Endodermal cell (in vitro differentiated cells): ENCODE measurements around the gene TTLL11. TPM values are rescaled to one million over a fixed set of nuclear protein-coding genes. Genes with fewer than 3 reads are reported as not detected.
"Not testable (repeated sequence)": the region's sequence is repeated elsewhere in the genome, so short reads cannot be mapped to it uniquely, and the experiment has no call there.

Source experiments
- DNase-seq: peaks from one replicate; pipeline ENCODE4 v3.0.0-alpha.2; 2017
- H3K27ac ChIP-seq: 2 replicates; pipeline ENCODE4 v1.5.1; 2013; ENCODE audit warnings: mild to moderate bottlenecking, low read depth, low read length, moderate library complexity
- H3K27me3 ChIP-seq: 2 replicates; pipeline ENCODE4 v1.6.1; 2013; ENCODE audit warnings: mild to moderate bottlenecking, low read length, moderate library complexity; ENCODE audit not compliant: insufficient read depth, control insufficient read depth, poor library complexity, severe bottlenecking
- H3K36me3 ChIP-seq: 2 replicates; pipeline ENCODE4 v1.7.0; 2013; ENCODE audit warnings: mild to moderate bottlenecking, low read length, moderate library complexity; ENCODE audit not compliant: control insufficient read depth, insufficient read depth
- H3K4me1 ChIP-seq: one replicate; pipeline ENCODE4 v1.7.0; 2013; ENCODE audit warnings: low read length; ENCODE audit not compliant: control insufficient read depth, insufficient read depth
- H3K4me3 ChIP-seq: 2 replicates; pipeline ENCODE4 v1.5.1; 2013; ENCODE audit warnings: mild to moderate bottlenecking, low read length, moderate library complexity
- H3K9ac ChIP-seq: 2 replicates; pipeline ENCODE4 v1.6.1; 2013; ENCODE audit warnings: mild to moderate bottlenecking, low read length, moderate library complexity; ENCODE audit not compliant: poor library complexity, severe bottlenecking; ENCODE audit errors: extremely low read depth
- H3K9me3 ChIP-seq: 2 replicates; pipeline ENCODE4 v1.6.1; 2013; ENCODE audit warnings: mild to moderate bottlenecking, low read length, moderate library complexity; ENCODE audit not compliant: control insufficient read depth
- H3K27ac Mint-ChIP-seq: 2 replicates; pipeline ENCODE4 v1.8.0; 2020; ENCODE audit warnings: mixed read lengths
- H3K27me3 Mint-ChIP-seq: 2 replicates; pipeline ENCODE4 v1.8.0; 2021; ENCODE audit warnings: mild to moderate bottlenecking, mixed read lengths; ENCODE audit not compliant: insufficient read depth
- H3K36me3 Mint-ChIP-seq: 2 replicates; pipeline ENCODE4 v1.8.0; 2020; ENCODE audit warnings: low read depth, mixed read lengths
- H3K4me1 Mint-ChIP-seq: 2 replicates; pipeline ENCODE4 v1.8.0; 2020; ENCODE audit warnings: mixed read lengths
- H3K4me3 Mint-ChIP-seq: 2 replicates; pipeline ENCODE4 v1.8.0; 2020; ENCODE audit warnings: mild to moderate bottlenecking, moderate library complexity, mixed read lengths
- H3K9me3 Mint-ChIP-seq: 2 replicates; pipeline ENCODE4 v1.8.0; 2020; ENCODE audit warnings: mild to moderate bottlenecking, mixed read lengths
- WGBS, 2 experiments: methylation state at CpG; one replicate each; pipeline versions ENCODE4 v1.1.5 to v1.1.7; 2013; ENCODE audit warnings: missing lambda C conversion rate in 2 of 2, mixed read lengths in 1 of 2; ENCODE audit not compliant: insufficient coverage in 1 of 2, insufficient read length in 1 of 2; 5-methylcytosine and 5-hydroxymethylcytosine counted together
- total RNA-seq, 2 donors: library from RNA; stranded (reverse); fragmentation: NEBNext Ultra II Directional in 1 of 2; extraction: Animal tissue kit (Norgen Biotek cat#: 25700) in 1 of 2; gene quantifications; 2 replicates in 1 of 2; 3 replicates in 1 of 2; pipeline ENCODE4 v1.2.1, GENCODE V29; 2021
- TF ChIP-seq, protein P1 (sequence below): fragments of 200-600 bp; sonication (generic); conservative IDR thresholded peaks from 2 replicates; pipeline ENCODE4 v1.5.0; 2021; ENCODE audit warnings: antibody characterized with exemption, mild to moderate bottlenecking

The TTLL11 gene
- total RNA-seq, 2 donors from 2014 or later: 0.68 TPM; not detected in 1

GRCh38 chr9:121800376-121800775, 292.7 kb downstream of the TTLL11 start:
- Mint-ChIP-seq H3K4me3 (no peak overlapping the region), H3K27ac (no peak overlapping the region), H3K4me1 (no peaks in the 10 kb centered on the region), H3K36me3 (no peaks in the 10 kb centered on the region), H3K9me3 (peaks cover 13% of the 10 kb centered on the region), H3K27me3 (no peaks in the 10 kb centered on the region)
- no peaks in the 10 kb centered on the region for H3K36me3 ChIP-seq
- H3K4me3 ChIP-seq: no peak overlapping the region
- peaks cover 5% of the 10 kb centered on the region for H3K9me3 ChIP-seq
- H3K9ac ChIP-seq: no peak overlapping the region
- peaks cover 8% of the 10 kb centered on the region for H3K27me3 ChIP-seq
- no peak overlapping the region for H3K27ac ChIP-seq
- DNase-seq: peak; percentile 30
- TF ChIP-seq, protein P1, sequence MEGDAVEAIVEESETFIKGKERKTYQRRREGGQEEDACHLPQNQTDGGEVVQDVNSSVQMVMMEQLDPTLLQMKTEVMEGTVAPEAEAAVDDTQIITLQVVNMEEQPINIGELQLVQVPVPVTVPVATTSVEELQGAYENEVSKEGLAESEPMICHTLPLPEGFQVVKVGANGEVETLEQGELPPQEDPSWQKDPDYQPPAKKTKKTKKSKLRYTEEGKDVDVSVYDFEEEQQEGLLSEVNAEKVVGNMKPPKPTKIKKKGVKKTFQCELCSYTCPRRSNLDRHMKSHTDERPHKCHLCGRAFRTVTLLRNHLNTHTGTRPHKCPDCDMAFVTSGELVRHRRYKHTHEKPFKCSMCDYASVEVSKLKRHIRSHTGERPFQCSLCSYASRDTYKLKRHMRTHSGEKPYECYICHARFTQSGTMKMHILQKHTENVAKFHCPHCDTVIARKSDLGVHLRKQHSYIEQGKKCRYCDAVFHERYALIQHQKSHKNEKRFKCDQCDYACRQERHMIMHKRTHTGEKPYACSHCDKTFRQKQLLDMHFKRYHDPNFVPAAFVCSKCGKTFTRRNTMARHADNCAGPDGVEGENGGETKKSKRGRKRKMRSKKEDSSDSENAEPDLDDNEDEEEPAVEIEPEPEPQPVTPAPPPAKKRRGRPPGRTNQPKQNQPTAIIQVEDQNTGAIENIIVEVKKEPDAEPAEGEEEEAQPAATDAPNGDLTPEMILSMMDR: no peak
- H3K4me1 ChIP-seq: no peaks in the 10 kb centered on the region
- 91 to 96% methylated on average over 5 to 10 of the region's 10 CpGs for WGBS, 2 experiments

DNA sequence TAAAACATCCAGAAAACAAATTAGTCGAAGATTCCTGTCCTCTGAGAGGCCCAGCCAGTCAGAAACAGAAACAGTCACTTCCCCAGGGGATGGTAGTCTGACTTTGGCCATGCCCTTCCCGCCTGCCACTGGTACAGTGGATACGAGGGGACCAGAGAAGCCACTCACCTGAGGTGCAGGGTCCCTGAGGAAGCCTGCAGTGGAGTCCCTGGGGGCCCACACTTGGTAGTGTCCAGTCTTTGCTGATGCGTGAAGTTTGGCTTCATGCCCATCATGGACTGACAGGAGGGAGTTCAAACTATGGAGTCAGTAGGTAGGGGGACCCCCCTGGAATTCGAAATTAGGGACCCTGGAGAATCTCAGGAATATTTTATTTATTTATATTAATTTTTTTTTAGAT, 294.2 kb downstream of the TTLL11 start:
- H3K9me3 ChIP-seq: no peaks in the 10 kb centered on the region
- Mint-ChIP-seq H3K4me3 (no peak overlapping the region), H3K4me1 (no peaks in the 10 kb centered on the region), H3K27ac (no peak overlapping the region), H3K27me3 (peaks cover 8% of the 10 kb centered on the region), H3K9me3 (peaks cover 1% of the 10 kb centered on the region), H3K36me3 (no peaks in the 10 kb centered on the region)
- TF ChIP-seq, protein P1: no peak
- peak; percentile 37 for DNase-seq
- H3K9ac ChIP-seq: no peak overlapping the region
- no peaks in the 10 kb centered on the region for H3K4me1 ChIP-seq
- H3K27me3 ChIP-seq: peaks cover 8% of the 10 kb centered on the region
- no peak overlapping the region for H3K4me3 ChIP-seq
- H3K27ac ChIP-seq: no peak overlapping the region
- no peaks in the 10 kb centered on the region for H3K36me3 ChIP-seq
- 80 to 93% methylated on average over 3 to 4 of the region's 5 CpGs for WGBS, 2 experiments

DNA sequence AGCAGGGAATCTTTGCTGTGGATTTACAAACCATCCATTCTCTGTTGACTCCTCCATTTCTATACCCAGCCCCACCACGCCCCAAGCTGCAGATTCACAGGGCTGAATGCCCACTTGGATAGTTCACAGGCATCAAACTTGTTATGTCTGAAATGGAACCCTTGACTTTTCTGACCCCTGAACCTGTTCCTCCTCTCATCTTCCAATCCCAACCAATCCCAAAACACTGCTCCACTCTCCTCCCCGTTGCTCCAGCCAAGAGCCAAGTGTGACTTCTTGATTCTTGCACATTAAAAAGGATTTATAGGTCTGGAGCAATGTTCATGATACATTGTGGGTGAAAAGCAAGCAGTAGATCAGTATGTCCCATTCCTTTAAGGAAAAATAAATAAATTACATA, 296.0 kb downstream of the TTLL11 start:
- Histone ChIP-seq H3K27me3 (peaks cover 1% of the 10 kb centered on the region), H3K4me1 (no peaks in the 10 kb centered on the region), H3K4me3 (no peak overlapping the region), H3K9me3 (no peaks in the 10 kb centered on the region), H3K27ac (no peak overlapping the region), H3K9ac (no peak overlapping the region), H3K36me3 (no peaks in the 10 kb centered on the region)
- H3K4me1 Mint-ChIP-seq: peaks cover 4% of the 10 kb centered on the region
- peaks cover 10% of the 10 kb centered on the region for H3K27me3 Mint-ChIP-seq
- TF ChIP-seq, protein P1: no peak
- peaks cover 4% of the 10 kb centered on the region for H3K9me3 Mint-ChIP-seq
- no peak overlapping the region for H3K4me3 Mint-ChIP-seq
- H3K27ac Mint-ChIP-seq: no peak overlapping the region
- 87 to 100% methylated on average over 1 to 2 of the region's 2 CpGs for WGBS, 2 experiments
- H3K36me3 Mint-ChIP-seq: no peaks in the 10 kb centered on the region
- peak; percentile 46 for DNase-seq

DNA sequence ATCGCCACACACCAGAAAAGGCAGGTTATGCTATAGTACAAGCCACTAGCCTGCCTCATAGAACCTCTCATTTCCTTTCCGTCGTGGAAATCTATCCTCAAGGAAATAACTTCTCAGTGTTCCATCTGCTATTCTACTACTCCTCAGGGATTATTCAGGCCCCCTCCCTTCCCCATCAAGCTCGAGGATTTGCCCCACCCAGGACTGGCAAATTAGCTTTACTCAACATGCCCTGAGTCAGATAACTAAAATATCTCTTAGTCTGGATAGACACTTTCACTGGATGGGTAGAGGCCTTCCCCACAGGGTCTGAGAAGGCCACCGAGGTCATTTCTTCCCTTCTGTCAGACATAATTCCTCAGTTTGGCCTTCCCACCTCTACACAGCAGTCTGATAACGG, 298.8 kb downstream of the TTLL11 start:
- Mint-ChIP-seq H3K27me3 (peaks cover 31% of the 10 kb centered on the region), H3K9me3 (peaks cover 19% of the 10 kb centered on the region)
- H3K36me3 ChIP-seq, DNase-seq, H3K4me3 ChIP-seq, H3K27me3 ChIP-seq, H3K9me3 ChIP-seq, H3K27ac ChIP-seq, H3K4me3 Mint-ChIP-seq, H3K9ac ChIP-seq, H3K4me1 Mint-ChIP-seq, H3K27ac Mint-ChIP-seq, H3K4me1 ChIP-seq, H3K36me3 Mint-ChIP-seq: not testable (repeated sequence)
- 96% methylated on average over 3 to 6 of the region's 6 CpGs for WGBS, 2 experiments

DNA sequence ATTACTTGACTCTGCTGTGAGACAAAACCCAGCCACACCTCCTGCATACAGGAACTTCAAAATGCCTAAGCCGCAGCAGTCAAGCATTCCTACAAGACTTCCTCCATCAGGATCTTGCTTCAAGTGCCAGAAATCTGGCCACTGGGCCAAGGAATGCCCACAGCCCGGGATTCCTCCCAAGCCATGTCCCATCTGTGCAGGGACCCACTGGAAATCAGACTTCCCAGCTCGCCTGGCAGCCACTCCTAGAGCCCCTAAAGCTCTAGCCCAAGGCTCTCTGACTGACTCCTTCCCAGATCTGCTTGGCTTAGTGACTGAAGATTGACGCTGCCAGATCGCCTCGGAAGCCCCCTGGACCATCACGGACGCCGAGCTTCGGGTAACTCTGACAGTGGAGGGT, 300.6 kb downstream of the TTLL11 start:
- DNase-seq: peak; percentile 32
- not testable (repeated sequence) for H3K9me3 ChIP-seq, H3K27ac Mint-ChIP-seq, H3K27me3 ChIP-seq, H3K4me3 ChIP-seq, H3K27ac ChIP-seq, H3K4me1 Mint-ChIP-seq, H3K9ac ChIP-seq, H3K36me3 ChIP-seq, H3K36me3 Mint-ChIP-seq, H3K4me3 Mint-ChIP-seq, H3K4me1 ChIP-seq
- Mint-ChIP-seq H3K27me3 (peaks cover 31% of the 10 kb centered on the region), H3K9me3 (peaks cover 19% of the 10 kb centered on the region)
- WGBS, 2 experiments: 95 to 97% methylated on average over 5 to 10 of the region's 10 CpGs
